OCI-LY3 (cell line): ENCODE results near the gene MMRN1.

ENCODE experiments used
- CTCF ChIP-seq: fragments of 200-600, 300-600 bp; sonication (generic); IDR thresholded peaks from 2 replicates; pipeline ENCODE4 v1.5.1; 2014; ENCODE audit warnings: antibody characterized with exemption, low read length, low read depth
- EZH2phosphoT487 ChIP-seq: fragments of 200-600 bp; shearing (Covaris generic); IDR thresholded peaks from 2 replicates; pipeline ENCODE4 v1.6.1; 2018; ENCODE audit warnings: antibody characterized with exemption, mixed run types, low read depth

GRCh38 chr4:89868999-89869589 is 25.6 kb upstream of the MMRN1 start:
- TF ChIP-seq CTCF (peak; percentile 62), EZH2phosphoT487 (no peak)
